ENCODE measurements around the gene ITFG1. TPM values are rescaled to one million over a fixed set of nuclear protein-coding genes. Genes with fewer than 3 reads are reported as not detected.
"Not testable (repeated sequence)": the region's sequence is repeated elsewhere in the genome, so short reads cannot be mapped to it uniquely, and the experiment has no call there.

The ITFG1 gene
- total RNA-seq, 2 experiments from 2014 or later, result 16.5 to 16.7 TPM

DNA sequence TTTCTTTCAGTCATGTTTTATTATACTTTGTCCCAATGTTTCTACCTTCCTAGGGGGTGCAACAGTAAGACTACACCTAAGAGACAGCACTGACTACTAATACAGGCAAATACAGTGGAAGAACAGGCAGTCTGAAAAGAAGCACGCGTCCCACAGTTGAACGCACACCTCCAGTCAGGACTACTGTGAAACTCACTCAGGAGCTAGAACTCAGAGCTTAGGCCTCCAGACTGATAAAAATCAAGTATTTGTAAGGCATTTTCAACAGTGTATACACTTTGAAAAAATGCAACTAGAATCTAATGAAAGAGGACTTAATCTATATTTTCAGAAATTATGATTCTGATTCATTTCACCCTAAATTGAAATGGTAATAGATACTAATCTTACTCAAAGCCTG, 14.4 kb downstream of the ITFG1 start:
- DNase-seq, result no peak
- POLR2A ChIA-PET, result no interaction called here
- no peak overlapping the region for H3K27ac Mint-ChIP-seq
- H3K27me3 Mint-ChIP-seq, result no peaks in the 10 kb centered on the region
- H3K36me3 Mint-ChIP-seq (ENCODE audit: low read depth), result peaks cover 40% of the 10 kb centered on the region
- no peak for TF ChIP-seq CTCF (IDR thresholded peaks at IDR 0.05)
- H3K4me3 Mint-ChIP-seq, result no peak overlapping the region
- intact Hi-C loops (cut with micrococcal nuclease), result no loop called here
- ATAC-seq, result no peak
- CTCF ChIA-PET, result no interaction called here
- H3K9me3 Mint-ChIP-seq, result peaks cover 6% of the 10 kb centered on the region
- H3K4me1 Mint-ChIP-seq (ENCODE audit: low read depth), result peaks cover 11% of the 10 kb centered on the region

- POLR2A ChIA-PET; DNase-seq; H3K27me3 Mint-ChIP-seq; H3K27ac Mint-ChIP-seq; H3K9me3 Mint-ChIP-seq; CTCF ChIA-PET; intact Hi-C loops (cut with micrococcal nuclease); H3K4me3 Mint-ChIP-seq; ATAC-seq: not testable (repeated sequence)
- H3K36me3 Mint-ChIP-seq (ENCODE audit: low read depth), result peaks cover 59% of the 10 kb centered on the region
- peaks cover 12% of the 10 kb centered on the region for H3K4me1 Mint-ChIP-seq (ENCODE audit: low read depth)
Measured at GRCh38 chr16:47442884-47443283, 18.0 kb downstream of the ITFG1 start.

GRCh38 chr16:47440066-47440465, 20.8 kb downstream of the ITFG1 start:
- peaks cover 54% of the 10 kb centered on the region for H3K36me3 Mint-ChIP-seq (ENCODE audit: low read depth)

DNA sequence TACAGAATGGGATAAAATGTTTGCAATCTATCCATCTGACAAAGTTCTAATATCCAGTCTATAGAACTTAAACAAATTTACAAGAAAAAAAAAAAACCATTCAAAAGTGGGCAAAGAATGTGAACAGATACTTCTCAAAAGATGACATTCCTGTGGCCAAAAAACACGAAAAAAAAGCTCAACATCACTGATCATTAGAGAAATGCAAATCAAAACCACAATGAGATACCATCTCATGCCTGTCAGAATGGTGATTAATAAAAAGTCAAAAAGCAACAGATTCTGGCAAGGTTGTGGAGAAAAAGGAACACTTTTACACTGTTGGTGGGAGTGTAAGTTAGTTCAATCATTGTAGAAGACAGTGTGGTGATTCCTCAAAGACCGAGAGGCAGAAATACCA, 26.6 kb downstream of the ITFG1 start:
- intact Hi-C loops (cut with micrococcal nuclease); H3K27me3 Mint-ChIP-seq; ATAC-seq; H3K4me3 Mint-ChIP-seq; CTCF ChIA-PET; H3K27ac Mint-ChIP-seq; DNase-seq; H3K9me3 Mint-ChIP-seq: not testable (repeated sequence)
- H3K36me3 Mint-ChIP-seq (ENCODE audit: low read depth), result peaks cover 29% of the 10 kb centered on the region
- POLR2A ChIA-PET, result interaction anchor here (1.1 kb wide), 1 partner anchor 20 kb away, joined by 3 read pairs; no protein-coding TSS in a partner anchor
- H3K4me1 Mint-ChIP-seq (ENCODE audit: low read depth), result peaks cover 25% of the 10 kb centered on the region

More at GRCh38 chr16:47440066-47440465, 20.8 kb downstream of the ITFG1 start:
- H3K4me3 Mint-ChIP-seq; POLR2A ChIA-PET; H3K27me3 Mint-ChIP-seq; H3K27ac Mint-ChIP-seq; CTCF ChIA-PET; intact Hi-C loops (cut with micrococcal nuclease); H3K9me3 Mint-ChIP-seq; DNase-seq; ATAC-seq: not testable (repeated sequence)
- peaks cover 17% of the 10 kb centered on the region for H3K4me1 Mint-ChIP-seq (ENCODE audit: low read depth)

DNA sequence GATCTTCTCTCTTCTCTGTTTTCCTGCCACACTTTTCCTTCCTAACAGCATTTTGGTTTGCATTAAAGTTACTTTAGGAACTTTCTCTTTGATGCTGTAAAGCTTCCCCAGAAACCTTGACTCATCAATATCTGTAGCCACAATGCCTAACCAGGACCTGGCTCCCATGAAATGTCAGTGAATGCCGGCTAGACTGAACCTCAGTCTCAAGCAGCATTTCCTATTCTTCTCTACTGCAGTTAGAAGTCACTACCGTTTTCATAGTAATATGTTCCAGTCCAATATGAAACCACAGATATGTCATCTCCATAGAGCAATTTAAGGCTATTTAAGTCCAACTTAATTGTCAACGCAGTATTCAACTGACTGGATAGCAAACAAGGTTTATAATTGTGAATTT, 28.9 kb downstream of the ITFG1 start:
- Mint-ChIP-seq H3K27me3 (no peaks in the 10 kb centered on the region), H3K27ac (no peak overlapping the region), H3K4me1 (ENCODE audit: low read depth) (peaks cover 22% of the 10 kb centered on the region), H3K4me3 (no peak overlapping the region), H3K9me3 (no peaks in the 10 kb centered on the region), H3K36me3 (ENCODE audit: low read depth) (peaks cover 21% of the 10 kb centered on the region)
- DNase-seq (no peak), ATAC-seq (no peak)
- POLR2A ChIA-PET, result no interaction called here
- intact Hi-C loops (cut with micrococcal nuclease), result no loop called here
- TF ChIP-seq CTCF (IDR thresholded peaks at IDR 0.05), result no peak
- CTCF ChIA-PET, result no interaction called here

DNA sequence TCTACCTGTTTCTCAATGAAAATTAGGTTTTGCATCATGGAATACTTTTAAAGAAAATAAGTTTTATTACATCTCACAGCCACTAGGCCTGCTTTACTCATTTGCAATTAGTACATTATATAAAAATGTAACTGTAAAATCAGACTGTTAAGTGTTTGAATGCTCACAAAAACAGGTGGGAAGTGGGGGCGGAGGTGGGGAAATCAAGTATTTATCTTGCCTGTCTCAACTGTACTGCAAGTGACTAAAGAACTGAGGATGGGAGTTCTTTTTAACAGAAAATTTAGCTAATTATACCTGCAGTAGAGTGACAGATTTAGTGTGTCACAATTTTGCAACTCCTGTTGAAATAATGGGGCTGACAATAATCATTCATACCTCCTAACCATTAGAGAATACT, 34.1 kb downstream of the ITFG1 start:
- Mint-ChIP-seq H3K9me3 (no peaks in the 10 kb centered on the region), H3K4me3 (no peak overlapping the region), H3K27ac (no peak overlapping the region), H3K36me3 (ENCODE audit: low read depth) (peaks cover 39% of the 10 kb centered on the region), H3K27me3 (no peaks in the 10 kb centered on the region), H3K4me1 (ENCODE audit: low read depth) (peaks cover 2% of the 10 kb centered on the region)
- POLR2A ChIA-PET, result no interaction called here
- ATAC-seq, result no peak
- DNase-seq, result no peak
- TF ChIP-seq CTCF (IDR thresholded peaks at IDR 0.05), result no peak
- intact Hi-C loops (cut with micrococcal nuclease), result no loop called here
- CTCF ChIA-PET, result no interaction called here

DNA sequence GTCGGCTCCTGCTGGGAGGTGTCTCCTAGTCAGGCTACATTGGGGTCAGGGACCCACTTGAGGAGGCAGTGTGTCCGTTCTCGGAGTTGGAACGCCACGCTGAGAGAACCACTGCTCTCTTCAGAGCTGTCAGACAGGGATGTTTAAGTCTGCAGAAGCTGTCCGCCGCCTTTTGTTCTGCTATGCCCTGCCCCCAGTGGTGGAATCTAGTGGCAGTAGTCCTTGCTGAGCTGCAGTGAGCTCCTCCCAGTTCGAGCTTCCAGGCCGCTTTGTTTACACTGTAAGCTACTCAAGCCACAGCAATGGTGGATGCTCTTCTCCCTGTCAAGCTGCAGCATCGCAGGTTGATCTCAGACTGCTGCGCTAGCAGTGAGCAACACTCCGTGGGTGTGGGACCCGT, 36.0 kb downstream of the ITFG1 start:
- Mint-ChIP-seq H3K9me3 (no peaks in the 10 kb centered on the region), H3K27me3 (no peaks in the 10 kb centered on the region), H3K4me3 (no peak overlapping the region), H3K4me1 (ENCODE audit: low read depth) (no peaks in the 10 kb centered on the region), H3K36me3 (ENCODE audit: low read depth) (peaks cover 40% of the 10 kb centered on the region), H3K27ac (no peak overlapping the region)
- POLR2A ChIA-PET, result no interaction called here
- ATAC-seq (no peak), DNase-seq (no peak)
- CTCF ChIA-PET, result interaction anchor here (1.4 kb wide), 1 partner anchor 281 kb away, joined by 3 read pairs; the partner anchor contains the start of gene NETO2
- intact Hi-C loops (cut with micrococcal nuclease), result no loop called here
- TF ChIP-seq CTCF (IDR thresholded peaks at IDR 0.05), result no peak

Measured in activated CD8-positive, alpha-beta T cell treated with anti-CD3 and anti-CD28 coated beads for 36 hours (primary cell).